ENCODE data around the gene SUMO3. TPM values are rescaled to one million over a fixed set of nuclear protein-coding genes. Genes with fewer than 3 reads are reported as not detected.

Gene SUMO3
- total and polyA plus RNA-seq, 2 of the 13 experiments (the other 11 are each of a cell fraction or from before 2014, with no cell fraction given): 51.4 to 92.4 TPM

DNA sequence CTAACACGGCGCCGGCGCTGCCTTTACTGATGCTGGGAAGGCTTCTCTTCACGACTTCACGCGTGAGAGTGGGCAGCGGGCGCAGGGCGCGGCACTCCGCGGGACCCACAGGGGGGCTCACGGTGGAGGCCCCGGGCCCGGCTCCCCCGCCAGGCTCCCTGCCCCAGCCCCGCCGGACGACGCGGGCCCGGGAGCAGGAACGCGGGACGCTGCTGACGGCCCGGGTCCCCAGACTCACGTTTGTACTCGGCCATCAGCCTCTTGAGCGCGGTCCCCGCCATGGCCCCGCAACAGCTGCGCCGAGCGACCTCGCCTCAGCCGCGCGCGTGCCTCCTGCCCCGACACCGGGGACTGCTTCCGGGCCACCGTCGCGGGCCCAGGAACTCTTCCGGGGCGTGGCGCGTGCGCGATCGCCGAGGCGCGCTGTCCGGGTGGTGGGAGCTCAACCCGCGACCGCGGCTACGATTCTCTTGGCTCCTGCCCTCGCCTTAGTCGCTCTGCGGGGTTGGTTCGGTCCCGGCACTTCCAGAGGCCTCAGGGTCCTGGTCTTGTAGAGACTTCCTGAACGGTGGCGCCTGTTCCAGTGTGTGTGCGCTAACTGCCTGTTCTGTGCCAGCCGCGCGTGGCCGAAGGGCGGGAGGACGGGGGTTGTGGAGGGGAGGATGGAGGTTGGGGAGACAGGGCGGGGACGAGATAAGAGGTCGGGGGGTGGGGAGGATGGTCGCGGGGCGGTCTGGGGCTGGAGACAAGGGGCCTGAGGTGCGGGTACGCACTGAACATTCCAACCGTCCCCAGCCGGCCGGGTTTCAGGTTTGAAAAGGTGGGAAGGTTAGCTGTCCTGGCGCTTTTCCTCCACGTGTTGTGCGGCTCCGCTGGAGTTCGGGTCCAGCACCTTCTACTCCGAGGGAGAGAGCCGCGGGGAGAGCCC lies 16.1 kb downstream of the SUMO3 start, which contains the start of gene UBE2G2 (continued):
- TF ChIP-seq ZNF644 (CRISPR knock-in tag; IDR thresholded peaks at IDR 0.05; ENCODE audit: low read depth) (no peak), FOXA1 (IDR thresholded peaks at IDR 0.05) (no peak), FOXA1 (CRISPR knock-in tag; IDR thresholded peaks at IDR 0.05) (no peak), ZNF841 (CRISPR knock-in tag; IDR thresholded peaks at IDR 0.05; ENCODE audit: borderline replicate concordance) (0 out of 2 replicates have a peak, but pooled peaks have one; percentile 23), TCF7 (IDR thresholded peaks at IDR 0.05; ENCODE audit: low read depth) (no peak), PHF21A (CRISPR knock-in tag; IDR thresholded peaks at IDR 0.05) (no peak), ZC3H4 (CRISPR knock-in tag; IDR thresholded peaks at IDR 0.05; ENCODE audit: borderline replicate concordance) (no peak), TBX2 (CRISPR knock-in tag; IDR thresholded peaks at IDR 0.05; ENCODE audit: borderline replicate concordance) (peak; percentile 83), NR3C1 (CRISPR knock-in tag; IDR thresholded peaks at IDR 0.05) (no peak), KLF16 (CRISPR knock-in tag; IDR thresholded peaks at IDR 0.05) (peak in 1 of 2 experiments; percentile 66; a peak in 1 of 4 replicates), ZNF607 (CRISPR knock-in tag; IDR thresholded peaks at IDR 0.05; ENCODE audit: borderline replicate concordance) (peak; percentile 91), KMT2A (CRISPR knock-in tag; IDR thresholded peaks at IDR 0.05) (peak; percentile 85; the same call in 1 of the 2 replicates), NR2C2 (CRISPR knock-in tag; IDR thresholded peaks at IDR 0.05; ENCODE audit: borderline replicate concordance) (peak; percentile 100), ZNF12 (CRISPR knock-in tag; IDR thresholded peaks at IDR 0.05) (0 out of 2 replicates have a peak, but pooled peaks have one; percentile 29), DMAP1 (CRISPR knock-in tag; IDR thresholded peaks at IDR 0.05) (peak; percentile 52), ZNF550 (CRISPR knock-in tag; IDR thresholded peaks at IDR 0.05; ENCODE audit: borderline replicate concordance) (0 out of 2 replicates have a peak, but pooled peaks have one; percentile 42), ZNF777 (CRISPR knock-in tag; IDR thresholded peaks at IDR 0.05) (0 out of 2 replicates have a peak, but pooled peaks have one; percentile 5), IRF2 (CRISPR knock-in tag; IDR thresholded peaks at IDR 0.05) (peak; percentile 65)
- TF ChIP-seq, protein P1, sequence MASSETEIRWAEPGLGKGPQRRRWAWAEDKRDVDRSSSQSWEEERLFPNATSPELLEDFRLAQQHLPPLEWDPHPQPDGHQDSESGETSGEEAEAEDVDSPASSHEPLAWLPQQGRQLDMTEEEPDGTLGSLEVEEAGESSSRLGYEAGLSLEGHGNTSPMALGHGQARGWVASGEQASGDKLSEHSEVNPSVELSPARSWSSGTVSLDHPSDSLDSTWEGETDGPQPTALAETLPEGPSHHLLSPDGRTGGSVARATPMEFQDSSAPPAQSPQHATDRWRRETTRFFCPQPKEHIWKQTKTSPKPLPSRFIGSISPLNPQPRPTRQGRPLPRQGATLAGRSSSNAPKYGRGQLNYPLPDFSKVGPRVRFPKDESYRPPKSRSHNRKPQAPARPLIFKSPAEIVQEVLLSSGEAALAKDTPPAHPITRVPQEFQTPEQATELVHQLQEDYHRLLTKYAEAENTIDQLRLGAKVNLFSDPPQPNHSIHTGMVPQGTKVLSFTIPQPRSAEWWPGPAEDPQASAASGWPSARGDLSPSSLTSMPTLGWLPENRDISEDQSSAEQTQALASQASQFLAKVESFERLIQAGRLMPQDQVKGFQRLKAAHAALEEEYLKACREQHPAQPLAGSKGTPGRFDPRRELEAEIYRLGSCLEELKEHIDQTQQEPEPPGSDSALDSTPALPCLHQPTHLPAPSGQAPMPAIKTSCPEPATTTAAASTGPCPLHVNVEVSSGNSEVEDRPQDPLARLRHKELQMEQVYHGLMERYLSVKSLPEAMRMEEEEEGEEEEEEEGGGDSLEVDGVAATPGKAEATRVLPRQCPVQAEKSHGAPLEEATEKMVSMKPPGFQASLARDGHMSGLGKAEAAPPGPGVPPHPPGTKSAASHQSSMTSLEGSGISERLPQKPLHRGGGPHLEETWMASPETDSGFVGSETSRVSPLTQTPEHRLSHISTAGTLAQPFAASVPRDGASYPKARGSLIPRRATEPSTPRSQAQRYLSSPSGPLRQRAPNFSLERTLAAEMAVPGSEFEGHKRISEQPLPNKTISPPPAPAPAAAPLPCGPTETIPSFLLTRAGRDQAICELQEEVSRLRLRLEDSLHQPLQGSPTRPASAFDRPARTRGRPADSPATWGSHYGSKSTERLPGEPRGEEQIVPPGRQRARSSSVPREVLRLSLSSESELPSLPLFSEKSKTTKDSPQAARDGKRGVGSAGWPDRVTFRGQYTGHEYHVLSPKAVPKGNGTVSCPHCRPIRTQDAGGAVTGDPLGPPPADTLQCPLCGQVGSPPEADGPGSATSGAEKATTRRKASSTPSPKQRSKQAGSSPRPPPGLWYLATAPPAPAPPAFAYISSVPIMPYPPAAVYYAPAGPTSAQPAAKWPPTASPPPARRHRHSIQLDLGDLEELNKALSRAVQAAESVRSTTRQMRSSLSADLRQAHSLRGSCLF (CRISPR knock-in tag; IDR thresholded peaks at IDR 0.05; ENCODE audit: borderline replicate concordance): no peak
- TF ChIP-seq, protein P2, sequence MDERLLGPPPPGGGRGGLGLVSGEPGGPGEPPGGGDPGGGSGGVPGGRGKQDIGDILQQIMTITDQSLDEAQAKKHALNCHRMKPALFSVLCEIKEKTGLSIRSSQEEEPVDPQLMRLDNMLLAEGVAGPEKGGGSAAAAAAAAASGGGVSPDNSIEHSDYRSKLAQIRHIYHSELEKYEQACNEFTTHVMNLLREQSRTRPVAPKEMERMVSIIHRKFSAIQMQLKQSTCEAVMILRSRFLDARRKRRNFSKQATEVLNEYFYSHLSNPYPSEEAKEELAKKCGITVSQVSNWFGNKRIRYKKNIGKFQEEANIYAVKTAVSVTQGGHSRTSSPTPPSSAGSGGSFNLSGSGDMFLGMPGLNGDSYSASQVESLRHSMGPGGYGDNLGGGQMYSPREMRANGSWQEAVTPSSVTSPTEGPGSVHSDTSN (CRISPR knock-in tag; IDR thresholded peaks at IDR 0.05): no peak
- TF ChIP-seq, protein P3, sequence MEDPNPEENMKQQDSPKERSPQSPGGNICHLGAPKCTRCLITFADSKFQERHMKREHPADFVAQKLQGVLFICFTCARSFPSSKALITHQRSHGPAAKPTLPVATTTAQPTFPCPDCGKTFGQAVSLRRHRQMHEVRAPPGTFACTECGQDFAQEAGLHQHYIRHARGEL (CRISPR knock-in tag; IDR thresholded peaks at IDR 0.05): 0 out of 2 replicates have a peak, but pooled peaks have one; percentile 5
- TF ChIP-seq, protein P4, sequence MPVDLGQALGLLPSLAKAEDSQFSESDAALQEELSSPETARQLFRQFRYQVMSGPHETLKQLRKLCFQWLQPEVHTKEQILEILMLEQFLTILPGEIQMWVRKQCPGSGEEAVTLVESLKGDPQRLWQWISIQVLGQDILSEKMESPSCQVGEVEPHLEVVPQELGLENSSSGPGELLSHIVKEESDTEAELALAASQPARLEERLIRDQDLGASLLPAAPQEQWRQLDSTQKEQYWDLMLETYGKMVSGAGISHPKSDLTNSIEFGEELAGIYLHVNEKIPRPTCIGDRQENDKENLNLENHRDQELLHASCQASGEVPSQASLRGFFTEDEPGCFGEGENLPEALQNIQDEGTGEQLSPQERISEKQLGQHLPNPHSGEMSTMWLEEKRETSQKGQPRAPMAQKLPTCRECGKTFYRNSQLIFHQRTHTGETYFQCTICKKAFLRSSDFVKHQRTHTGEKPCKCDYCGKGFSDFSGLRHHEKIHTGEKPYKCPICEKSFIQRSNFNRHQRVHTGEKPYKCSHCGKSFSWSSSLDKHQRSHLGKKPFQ (CRISPR knock-in tag; IDR thresholded peaks at IDR 0.05; ENCODE audit: insufficient replicate concordance): peak; percentile 15
